ENCODE data around the gene CHCHD4. TPM values are rescaled to one million over a fixed set of nuclear protein-coding genes. Genes with fewer than 3 reads are reported as not detected.
"Not testable (repeated sequence)": the region's sequence is repeated elsewhere in the genome, so short reads cannot be mapped to it uniquely, and the experiment has no call there.

Gene CHCHD4
- total RNA-seq, 1 donor from 2014 or later: 7.1 TPM

GRCh38 chr3:14123308-14124222, 1.1 kb downstream of the CHCHD4 start:
- no peak for DNase-seq (ENCODE audit: low spot score)
- no peak for ATAC-seq

- DNase-seq (ENCODE audit: low spot score) (no peak), ATAC-seq (no peak)
Observed at GRCh38 chr3:14122301-14122700, 2.4 kb downstream of the CHCHD4 start.

- no peak for DNase-seq (ENCODE audit: low spot score)
- no peak for ATAC-seq
Observed at GRCh38 chr3:14121859-14122258, 2.8 kb downstream of the CHCHD4 start.

GRCh38 chr3:14120921-14121448, 3.7 kb downstream of the CHCHD4 start:
- not testable (repeated sequence) for DNase-seq (ENCODE audit: low spot score); ATAC-seq

GRCh38 chr3:14120111-14120920, 4.4 kb downstream of the CHCHD4 start:
- no peak for ATAC-seq
- DNase-seq (ENCODE audit: low spot score): no peak

- no peak for ATAC-seq
- DNase-seq (ENCODE audit: low spot score): no peak
Observed at GRCh38 chr3:14119651-14120050, 5.0 kb downstream of the CHCHD4 start.

GRCh38 chr3:14118400-14119381, 6.0 kb downstream of the CHCHD4 start:
- ATAC-seq (peak; percentile 81), DNase-seq (ENCODE audit: low spot score) (peak; percentile 84)

GRCh38 chr3:14117468-14118399, 6.9 kb downstream of the CHCHD4 start:
- peak; percentile 14 for ATAC-seq

GRCh38 chr3:14113965-14114635, 10.6 kb downstream of the CHCHD4 start:
- peak; percentile 81 for DNase-seq (ENCODE audit: low spot score)
- peak; percentile 78 for ATAC-seq

More at GRCh38 chr3:14117468-14118399, 6.9 kb downstream of the CHCHD4 start:
- DNase-seq (ENCODE audit: low spot score): no peak

GRCh38 chr3:14110699-14111098, 14.0 kb downstream of the CHCHD4 start:
- ATAC-seq (no peak), DNase-seq (ENCODE audit: low spot score) (no peak)

GRCh38 chr3:14109821-14110220, 14.8 kb downstream of the CHCHD4 start:
- DNase-seq (ENCODE audit: low spot score); ATAC-seq: not testable (repeated sequence)

- DNase-seq (ENCODE audit: low spot score) (no peak), ATAC-seq (no peak)
Observed at GRCh38 chr3:14097616-14098391, 26.9 kb downstream of the CHCHD4 start.

GRCh38 chr3:14096742-14097141, 27.9 kb downstream of the CHCHD4 start:
- DNase-seq (ENCODE audit: low spot score) (no peak), ATAC-seq (no peak)

GRCh38 chr3:14093831-14094230, 30.8 kb downstream of the CHCHD4 start:
- ATAC-seq: no peak
- DNase-seq (ENCODE audit: low spot score): no peak

GRCh38 chr3:14092464-14092863, 32.2 kb downstream of the CHCHD4 start:
- DNase-seq (ENCODE audit: low spot score) (no peak), ATAC-seq (no peak)

- not testable (repeated sequence) for DNase-seq (ENCODE audit: low spot score); ATAC-seq
Observed at GRCh38 chr3:14091959-14092358, 32.7 kb downstream of the CHCHD4 start.

GRCh38 chr3:14087461-14087860, 37.2 kb downstream of the CHCHD4 start:
- not testable (repeated sequence) for ATAC-seq

More at GRCh38 chr3:14087461-14087860, 37.2 kb downstream of the CHCHD4 start:
- DNase-seq (ENCODE audit: low spot score): not testable (repeated sequence)

All from left lobe of liver (tissue), 2 donors.